GM13976 (cell line): ENCODE measurements around the gene F12.

Experiments
- DNase-seq: peaks from one replicate; pipeline ENCODE4 v3.0.0; 2012; ENCODE audit warnings: low spot score
- CTCF ChIP-seq: IDR thresholded peaks from 2 replicates; pipeline ENCODE4 v1.5.1; 2012; ENCODE audit warnings: borderline replicate concordance, mild to moderate bottlenecking; ENCODE audit not compliant: insufficient read depth; ENCODE audit errors: extremely low read depth, missing control alignments, control extremely low read depth
- in situ Hi-C: fragments of 300-500 bp; cut with MboI; formaldehyde crosslinking; loops from one replicate; pipeline ENCODE4 v1.12.0; 2022; ENCODE audit warnings: low sequenced_read_pairs, mixed read lengths, inconsistent platforms; ENCODE audit not compliant: unreplicated experiment

Gene F12

GRCh38 chr5:177386542-177386941, 22.8 kb downstream of the F12 start:
- DNase-seq: no peak
- in situ Hi-C loops: no loop called here

GRCh38 chr5:177385720-177386119, 23.6 kb downstream of the F12 start:
- in situ Hi-C loops: no loop called here
- DNase-seq: no peak
- no peak for TF ChIP-seq CTCF

More at GRCh38 chr5:177386542-177386941, 22.8 kb downstream of the F12 start:
- no peak for TF ChIP-seq CTCF

GRCh38 chr5:177384134-177384533, 25.2 kb downstream of the F12 start, which contains the start of gene SLC34A1:
SLC34A1 (plus strand) TSS chr5:177384434; CDS start chr5:177385742, 1,308 bp downstream.
- in situ Hi-C loops: no loop called here
- DNase-seq: no peak
- TF ChIP-seq CTCF: no peak

GRCh38 chr5:177383181-177383580, 26.2 kb downstream of the F12 start:
- TF ChIP-seq CTCF: no peak
- in situ Hi-C loops: no loop called here
- no peak for DNase-seq

GRCh38 chr5:177382423-177383029, 26.8 kb downstream of the F12 start:
- DNase-seq: no peak
- in situ Hi-C loops: no loop called here
- TF ChIP-seq CTCF: no peak

GRCh38 chr5:177380805-177381126, 28.6 kb downstream of the F12 start:
- no peak for TF ChIP-seq CTCF
- in situ Hi-C loops: no loop called here
- no peak for DNase-seq
